ENCODE data around the gene RTP3.

RTP3 gene

GRCh38 chr3:46468753-46469600, 28.8 kb upstream of the RTP3 start:
- Histone ChIP-seq H3K9ac (ENCODE audit: low read length) (no peak overlapping the region), H3K4me2 (ENCODE audit: low read length) (no peak overlapping the region), H3K9me2 (ENCODE audit: low read depth, low read length) (no peaks in the 10 kb centered on the region), H3K79me2 (ENCODE audit: insufficient read depth, low read length) (no peaks in the 10 kb centered on the region), H2AFZ (ENCODE audit: low read length) (no peak overlapping the region), H3K27ac (ENCODE audit: low read depth, low read length, poor library complexity, severe bottlenecking) (no peak overlapping the region), H3K9me3 (ENCODE audit: low read length) (no peaks in the 10 kb centered on the region), H3K36me3 (ENCODE audit: insufficient read depth, low read length) (no peaks in the 10 kb centered on the region), H3K4me1 (ENCODE audit: insufficient read depth, low read length, severe bottlenecking) (no peaks in the 10 kb centered on the region), H3K27me3 (ENCODE audit: insufficient read depth, low read length) (peaks cover 3% of the 10 kb centered on the region; the same call in 1 of the 2 replicates), H3K4me3 (ENCODE audit: low read depth, low read length, poor library complexity, severe bottlenecking) (no peak overlapping the region), H3F3A (ENCODE audit: insufficient read depth, low read length) (no peaks in the 10 kb centered on the region), H4K20me1 (ENCODE audit: insufficient read depth, low read length) (no peaks in the 10 kb centered on the region)
- TF ChIP-seq, protein P1, sequence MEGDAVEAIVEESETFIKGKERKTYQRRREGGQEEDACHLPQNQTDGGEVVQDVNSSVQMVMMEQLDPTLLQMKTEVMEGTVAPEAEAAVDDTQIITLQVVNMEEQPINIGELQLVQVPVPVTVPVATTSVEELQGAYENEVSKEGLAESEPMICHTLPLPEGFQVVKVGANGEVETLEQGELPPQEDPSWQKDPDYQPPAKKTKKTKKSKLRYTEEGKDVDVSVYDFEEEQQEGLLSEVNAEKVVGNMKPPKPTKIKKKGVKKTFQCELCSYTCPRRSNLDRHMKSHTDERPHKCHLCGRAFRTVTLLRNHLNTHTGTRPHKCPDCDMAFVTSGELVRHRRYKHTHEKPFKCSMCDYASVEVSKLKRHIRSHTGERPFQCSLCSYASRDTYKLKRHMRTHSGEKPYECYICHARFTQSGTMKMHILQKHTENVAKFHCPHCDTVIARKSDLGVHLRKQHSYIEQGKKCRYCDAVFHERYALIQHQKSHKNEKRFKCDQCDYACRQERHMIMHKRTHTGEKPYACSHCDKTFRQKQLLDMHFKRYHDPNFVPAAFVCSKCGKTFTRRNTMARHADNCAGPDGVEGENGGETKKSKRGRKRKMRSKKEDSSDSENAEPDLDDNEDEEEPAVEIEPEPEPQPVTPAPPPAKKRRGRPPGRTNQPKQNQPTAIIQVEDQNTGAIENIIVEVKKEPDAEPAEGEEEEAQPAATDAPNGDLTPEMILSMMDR (IDR thresholded peaks at IDR 0.05; ENCODE audit: low read length): no peak
- no peak for TF ChIP-seq EZH2 (IDR thresholded peaks at IDR 0.05; ENCODE audit: borderline replicate concordance, low read length)

GRCh38 chr3:46469680-46470357, 28.0 kb upstream of the RTP3 start:
- Histone ChIP-seq H3K27ac (ENCODE audit: low read depth, low read length, poor library complexity, severe bottlenecking) (no peak overlapping the region), H3F3A (ENCODE audit: insufficient read depth, low read length) (no peaks in the 10 kb centered on the region), H3K9ac (ENCODE audit: low read length) (no peak overlapping the region), H3K27me3 (ENCODE audit: insufficient read depth, low read length) (peaks cover 3% of the 10 kb centered on the region; the same call in 1 of the 2 replicates), H3K36me3 (ENCODE audit: insufficient read depth, low read length) (no peaks in the 10 kb centered on the region), H2AFZ (ENCODE audit: low read length) (no peak overlapping the region), H3K4me2 (ENCODE audit: low read length) (no peak overlapping the region), H3K9me3 (ENCODE audit: low read length) (no peaks in the 10 kb centered on the region), H3K79me2 (ENCODE audit: insufficient read depth, low read length) (no peaks in the 10 kb centered on the region), H3K4me1 (ENCODE audit: insufficient read depth, low read length, severe bottlenecking) (no peaks in the 10 kb centered on the region), H3K4me3 (ENCODE audit: low read depth, low read length, poor library complexity, severe bottlenecking) (no peak overlapping the region), H3K9me2 (ENCODE audit: low read depth, low read length) (no peaks in the 10 kb centered on the region), H4K20me1 (ENCODE audit: insufficient read depth, low read length) (no peaks in the 10 kb centered on the region)
- TF ChIP-seq, protein P1 (IDR thresholded peaks at IDR 0.05; ENCODE audit: low read length): no peak
- no peak for TF ChIP-seq EZH2 (IDR thresholded peaks at IDR 0.05; ENCODE audit: borderline replicate concordance, low read length)

- Histone ChIP-seq H3K27ac (ENCODE audit: low read depth, low read length, poor library complexity, severe bottlenecking) (no peak overlapping the region), H3K27me3 (ENCODE audit: insufficient read depth, low read length) (peaks cover 3% of the 10 kb centered on the region; the same call in 1 of the 2 replicates)
These were observed 26.9 kb upstream of the RTP3 start for GRCh38 chr3:46470831-46471230.

More at GRCh38 chr3:46470831-46471230, 26.9 kb upstream of the RTP3 start:
- no peaks in the 10 kb centered on the region for H3F3A ChIP-seq (ENCODE audit: insufficient read depth, low read length)
- no peak overlapping the region for H3K4me2 ChIP-seq (ENCODE audit: low read length)
- H3K4me1 ChIP-seq (ENCODE audit: insufficient read depth, low read length, severe bottlenecking): no peaks in the 10 kb centered on the region
- no peaks in the 10 kb centered on the region for H3K36me3 ChIP-seq (ENCODE audit: insufficient read depth, low read length)
- no peak overlapping the region for H3K9ac ChIP-seq (ENCODE audit: low read length)
- TF ChIP-seq EZH2 (IDR thresholded peaks at IDR 0.05; ENCODE audit: borderline replicate concordance, low read length): no peak
- TF ChIP-seq, protein P1 (IDR thresholded peaks at IDR 0.05; ENCODE audit: low read length): no peak
- H2AFZ ChIP-seq (ENCODE audit: low read length): no peak overlapping the region
- no peaks in the 10 kb centered on the region for H3K9me3 ChIP-seq (ENCODE audit: low read length)
- H4K20me1 ChIP-seq (ENCODE audit: insufficient read depth, low read length): no peaks in the 10 kb centered on the region
- H3K4me3 ChIP-seq (ENCODE audit: low read depth, low read length, poor library complexity, severe bottlenecking): no peak overlapping the region
- H3K9me2 ChIP-seq (ENCODE audit: low read depth, low read length): no peaks in the 10 kb centered on the region
- no peaks in the 10 kb centered on the region for H3K79me2 ChIP-seq (ENCODE audit: insufficient read depth, low read length)
